AML-193 (cell line): Measurements from ENCODE around the gene CCDC51.
"Not testable (repeated sequence)": the region's sequence is repeated elsewhere in the genome, so short reads cannot be mapped to it uniquely, and the experiment has no call there.

Source experiments
- DNase-seq, 2 experiments: peaks; one replicate each; lab custom pipeline; 2025; lab: John Stamatoyannopoulos, UW

CCDC51 gene, protein sequence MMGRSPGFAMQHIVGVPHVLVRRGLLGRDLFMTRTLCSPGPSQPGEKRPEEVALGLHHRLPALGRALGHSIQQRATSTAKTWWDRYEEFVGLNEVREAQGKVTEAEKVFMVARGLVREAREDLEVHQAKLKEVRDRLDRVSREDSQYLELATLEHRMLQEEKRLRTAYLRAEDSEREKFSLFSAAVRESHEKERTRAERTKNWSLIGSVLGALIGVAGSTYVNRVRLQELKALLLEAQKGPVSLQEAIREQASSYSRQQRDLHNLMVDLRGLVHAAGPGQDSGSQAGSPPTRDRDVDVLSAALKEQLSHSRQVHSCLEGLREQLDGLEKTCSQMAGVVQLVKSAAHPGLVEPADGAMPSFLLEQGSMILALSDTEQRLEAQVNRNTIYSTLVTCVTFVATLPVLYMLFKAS

DNA sequence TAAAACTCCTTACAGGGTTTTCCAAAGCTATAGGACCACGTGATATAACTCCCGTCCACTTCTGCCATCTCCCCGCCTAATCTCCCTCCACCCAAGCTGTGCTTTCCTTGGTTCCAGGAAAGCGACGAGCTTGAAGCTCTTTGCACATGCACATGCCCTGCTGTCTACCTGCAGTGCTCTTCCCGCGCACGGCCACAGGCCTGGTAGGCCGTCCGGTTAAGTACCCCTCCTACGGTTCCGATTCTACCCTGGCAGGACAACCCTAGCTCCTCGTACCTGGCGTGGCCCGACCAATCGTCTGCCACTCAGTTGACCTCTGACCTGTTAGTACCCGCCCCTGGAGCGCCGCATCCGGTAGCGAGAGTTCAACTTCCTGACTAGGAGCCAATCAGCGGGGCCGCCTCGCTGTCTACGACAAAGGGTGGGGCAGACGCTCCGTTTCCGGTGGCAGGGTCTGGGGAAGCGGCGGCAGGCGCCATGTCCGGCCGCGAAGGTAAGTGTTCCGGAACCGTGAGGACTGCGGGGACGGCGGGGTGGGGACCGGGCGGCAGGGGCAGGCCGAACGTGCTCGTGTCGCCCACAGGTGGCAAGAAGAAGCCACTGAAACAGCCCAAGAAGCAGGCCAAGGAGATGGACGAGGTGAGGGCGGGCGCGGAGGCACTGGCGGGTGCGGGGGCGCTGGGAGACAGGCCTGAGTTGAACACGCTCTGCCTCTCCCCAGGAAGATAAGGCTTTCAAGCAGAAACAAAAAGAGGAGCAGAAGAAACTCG is at the start of gene CCDC51, which contains the start of gene TMA7:
Gene CCDC51, minus strand, starts transcription at position 300 of the 770 bp plus-strand sequence. CDS start 4,991 bp downstream, outside the sequence.
Gene TMA7, plus strand, starts transcription at position 438 of the 770 bp plus-strand sequence. Its CDS starts 40 bp downstream, at position 478.
- peak; percentile 99 for DNase-seq

DNA sequence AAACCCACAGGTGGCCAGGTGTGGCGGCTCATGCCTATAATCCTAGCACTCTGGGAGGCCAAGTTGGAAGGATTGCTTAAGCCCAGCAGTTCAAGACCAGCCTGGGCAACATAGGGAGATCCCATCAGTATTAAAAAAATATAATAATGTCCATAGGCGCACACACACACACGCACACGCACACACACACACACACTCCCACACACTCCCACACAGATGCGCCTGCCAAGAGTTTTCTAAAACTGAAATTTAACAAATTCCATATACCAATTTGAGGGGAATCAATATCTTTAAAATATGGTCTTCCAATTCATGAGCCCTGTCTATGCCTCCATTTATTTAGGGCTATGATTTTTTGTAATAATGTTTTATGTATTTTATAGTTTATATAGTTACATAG is 47.0 kb upstream of the CCDC51 start:
- DNase-seq, result no peak

DNA sequence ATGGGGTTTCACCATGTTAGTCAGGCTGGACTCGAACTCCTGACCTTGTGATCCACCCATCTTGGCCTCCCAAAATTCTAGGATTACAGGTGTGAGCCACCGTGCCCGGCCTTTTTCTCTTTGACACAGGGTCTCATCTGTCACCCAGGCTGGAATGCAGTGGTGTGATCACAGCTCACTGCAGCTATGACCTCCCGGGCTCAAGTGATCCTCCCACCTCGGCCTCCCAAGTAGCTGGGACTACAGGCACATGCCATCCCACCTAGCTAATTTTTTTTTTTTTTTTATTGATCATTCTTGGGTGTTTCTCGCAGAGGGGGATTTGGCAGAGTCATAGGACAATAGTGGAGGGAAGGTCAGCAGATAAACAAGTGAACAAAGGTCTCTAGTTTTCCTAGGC is 42.9 kb upstream of the CCDC51 start:
- not testable (repeated sequence) for DNase-seq

DNA sequence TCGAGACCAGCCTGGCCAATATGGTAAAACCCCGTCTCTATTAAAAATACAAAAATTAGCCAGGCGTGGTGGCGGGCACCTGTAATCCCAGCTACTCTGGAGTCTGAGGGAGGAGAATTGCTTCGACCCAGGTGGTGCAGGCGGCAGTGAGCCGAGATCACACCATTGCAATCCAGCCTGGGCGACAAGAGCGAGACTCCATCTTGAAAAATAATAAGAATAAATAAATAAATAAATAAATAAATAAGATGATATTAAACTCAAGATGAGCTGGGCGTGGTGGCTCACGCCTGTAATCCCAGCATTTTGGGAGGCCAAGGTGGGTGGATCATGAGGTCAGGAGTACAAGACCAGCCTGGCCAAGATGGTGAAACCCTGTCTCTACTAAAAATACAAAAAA is 41.0 kb upstream of the CCDC51 start:
- not testable (repeated sequence) for DNase-seq

DNA sequence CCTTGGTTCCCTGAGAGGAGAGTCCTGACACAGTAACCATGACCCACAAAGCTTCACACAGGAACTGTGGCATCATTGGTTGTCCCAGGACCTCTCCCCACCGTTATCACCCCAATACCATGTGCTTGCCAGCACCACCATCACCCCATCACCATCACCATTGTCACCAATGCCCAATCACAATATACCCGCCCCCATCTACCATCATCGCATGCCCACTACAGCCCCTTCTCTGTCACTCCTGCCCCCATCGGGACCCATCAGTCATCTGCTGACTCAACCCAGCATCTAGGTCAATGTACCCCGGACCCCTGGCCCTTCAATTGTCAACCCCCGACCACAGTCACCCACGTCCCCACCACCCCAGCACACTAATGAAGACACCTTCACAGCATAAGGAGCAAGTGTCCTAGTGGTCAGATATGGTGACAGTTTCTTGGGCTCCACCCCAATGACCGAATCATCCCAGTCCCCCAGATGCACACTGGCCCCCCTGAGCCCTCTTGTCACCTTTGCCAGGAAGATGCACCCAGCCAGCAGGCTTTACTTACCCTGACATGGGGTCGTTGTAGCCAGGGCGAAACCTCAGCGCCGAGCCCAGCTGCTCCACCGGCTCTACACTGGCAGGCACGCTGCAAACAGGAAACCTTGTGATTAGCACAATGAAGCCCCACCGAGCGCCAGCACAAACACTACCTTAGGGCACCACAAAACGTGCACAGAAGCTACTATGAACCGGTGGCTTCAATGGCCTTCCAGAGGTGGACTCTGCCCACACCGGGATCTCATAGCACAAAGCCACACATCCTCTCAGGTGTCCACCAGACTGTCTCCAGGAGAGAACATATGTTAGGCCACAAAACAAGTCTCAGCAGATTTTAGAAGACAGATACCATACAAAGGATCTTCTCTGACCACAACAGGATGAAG is 39.0 kb upstream of the CCDC51 start:
- DNase-seq, result peak in 1 of 2 experiments; percentile 19

DNA sequence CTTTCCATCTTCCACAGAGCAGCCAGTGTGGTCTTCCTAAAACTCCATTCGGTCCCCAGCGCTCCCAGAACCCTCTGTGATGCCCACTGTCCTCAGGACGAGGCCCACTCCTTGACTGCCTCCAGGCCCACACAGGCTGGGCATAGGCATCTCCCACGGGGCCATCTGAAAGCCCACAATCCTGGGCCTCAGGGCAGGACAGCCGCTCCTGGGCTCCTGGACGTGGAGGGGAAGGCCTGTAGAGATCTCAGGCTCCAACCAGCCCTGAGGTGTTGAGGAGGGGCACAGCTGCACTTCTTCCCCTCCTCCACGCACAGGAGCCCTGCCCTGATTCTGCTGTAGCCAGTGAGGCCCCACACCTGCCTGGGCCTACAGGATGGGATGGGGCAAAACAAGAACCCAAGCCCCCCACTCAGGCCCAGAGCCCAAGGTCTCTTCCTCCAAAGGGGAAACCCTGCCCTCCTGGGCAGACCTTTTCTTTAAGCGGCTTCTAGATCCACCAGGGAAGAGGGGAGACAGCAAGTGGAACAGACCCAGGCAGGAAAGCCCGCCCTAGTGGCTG is 38.1 kb upstream of the CCDC51 start:
- no peak for DNase-seq

DNA sequence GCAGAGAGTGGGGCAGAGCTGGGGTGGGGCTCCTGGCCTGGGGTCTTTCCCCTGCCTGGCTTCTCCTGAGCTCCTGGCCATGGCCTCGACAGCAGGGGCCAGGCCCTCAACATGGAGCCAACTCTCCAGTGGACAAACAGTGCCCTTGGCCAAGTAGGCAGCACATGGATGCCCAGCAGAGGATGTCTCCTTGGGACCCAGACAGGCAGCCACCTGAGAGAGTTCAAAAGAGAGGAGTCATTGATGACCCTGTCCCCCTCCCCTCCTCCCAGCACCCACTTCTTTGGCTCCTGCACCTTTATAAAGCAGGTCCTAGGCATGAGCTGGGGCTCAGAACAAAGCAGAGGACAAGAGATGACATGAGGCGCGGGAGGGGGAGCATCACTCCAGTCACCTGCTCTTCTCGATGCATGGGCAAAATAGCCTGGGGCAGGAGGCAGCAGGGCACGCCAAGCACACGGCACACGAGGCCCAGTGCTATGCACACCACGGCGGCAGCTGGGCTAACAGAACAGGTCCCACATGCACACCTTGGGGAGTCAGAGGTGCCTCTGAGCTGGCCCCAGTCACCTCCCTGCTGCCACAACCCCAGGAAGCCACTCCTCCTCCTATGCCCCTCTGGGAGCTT is 36.6 kb upstream of the CCDC51 start:
- DNase-seq, result no peak

DNA sequence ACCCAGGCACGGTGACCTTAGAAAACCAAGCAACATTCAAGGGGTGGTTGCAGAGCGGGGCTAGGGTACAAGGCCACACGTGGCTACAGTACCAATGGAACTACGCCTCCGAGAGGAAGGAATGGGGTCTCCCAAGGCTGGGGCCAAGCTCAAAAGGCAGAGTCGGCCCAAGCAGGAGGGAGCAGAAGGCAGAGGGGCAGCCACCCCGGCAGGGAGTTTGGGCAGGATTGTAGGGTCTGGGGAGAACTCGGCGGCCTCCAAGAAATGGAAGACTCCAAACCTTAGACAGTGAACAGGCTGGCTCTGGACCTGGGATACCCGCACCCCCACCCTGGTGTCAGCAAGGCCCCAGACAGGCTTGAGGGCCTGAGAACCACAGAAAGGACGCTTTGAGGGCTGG is 35.3 kb upstream of the CCDC51 start:
- no peak for DNase-seq

DNA sequence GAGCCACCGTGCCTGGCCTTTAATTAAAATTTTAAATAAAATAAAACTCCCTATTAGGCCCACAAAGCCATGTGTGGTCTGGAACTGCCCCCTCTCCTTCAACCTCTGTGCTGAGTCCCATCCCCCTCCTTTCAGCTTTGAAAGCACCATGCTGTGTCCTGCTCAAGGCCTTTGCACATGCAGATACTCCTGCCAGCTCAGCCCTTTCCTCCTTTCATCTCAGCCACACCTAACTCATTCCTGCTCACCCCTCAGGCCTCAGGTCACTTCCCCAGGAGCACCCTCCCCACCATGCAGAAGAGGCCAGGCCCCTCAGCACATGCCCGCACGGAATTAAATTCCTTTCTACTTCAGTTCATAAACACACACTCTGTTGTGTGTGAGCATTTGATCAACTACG is 34.7 kb upstream of the CCDC51 start:
- DNase-seq, result no peak

DNA sequence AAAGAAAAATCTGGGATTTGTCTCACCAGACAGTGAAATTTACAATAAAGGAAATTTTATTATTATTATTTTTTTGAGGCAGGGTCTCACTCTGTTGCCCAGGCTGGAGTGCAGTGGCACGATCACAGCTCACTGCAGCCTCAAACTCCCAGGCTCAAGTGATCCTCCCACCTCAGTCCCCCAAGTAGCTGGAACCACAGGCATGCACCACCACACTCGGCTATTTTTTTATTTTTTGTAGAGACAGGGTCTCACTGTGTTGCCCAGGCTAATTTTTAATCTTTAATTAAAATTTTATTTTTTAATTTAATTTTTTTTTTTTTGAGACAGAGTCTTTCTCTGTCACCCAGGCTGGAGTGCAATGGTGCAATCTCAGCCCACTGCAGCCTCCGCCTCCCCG is 34.1 kb upstream of the CCDC51 start:
- not testable (repeated sequence) for DNase-seq

DNA sequence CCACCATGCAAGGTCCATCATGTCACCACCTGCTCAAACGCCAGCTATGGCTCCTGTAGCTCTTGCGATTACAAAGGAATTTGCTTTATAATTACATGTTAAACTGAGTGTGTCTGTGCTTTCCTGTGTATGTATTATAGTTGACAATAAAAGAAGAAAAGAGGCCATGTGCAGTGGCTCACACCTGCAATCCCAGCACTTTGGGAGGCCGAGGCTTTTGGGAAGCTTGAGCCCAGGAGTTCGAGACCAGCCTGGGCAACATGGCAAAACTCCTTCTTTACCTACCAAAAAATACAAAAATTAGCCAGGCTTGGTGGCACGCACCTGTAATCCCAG is 33.7 kb upstream of the CCDC51 start:
- no peak for DNase-seq

DNA sequence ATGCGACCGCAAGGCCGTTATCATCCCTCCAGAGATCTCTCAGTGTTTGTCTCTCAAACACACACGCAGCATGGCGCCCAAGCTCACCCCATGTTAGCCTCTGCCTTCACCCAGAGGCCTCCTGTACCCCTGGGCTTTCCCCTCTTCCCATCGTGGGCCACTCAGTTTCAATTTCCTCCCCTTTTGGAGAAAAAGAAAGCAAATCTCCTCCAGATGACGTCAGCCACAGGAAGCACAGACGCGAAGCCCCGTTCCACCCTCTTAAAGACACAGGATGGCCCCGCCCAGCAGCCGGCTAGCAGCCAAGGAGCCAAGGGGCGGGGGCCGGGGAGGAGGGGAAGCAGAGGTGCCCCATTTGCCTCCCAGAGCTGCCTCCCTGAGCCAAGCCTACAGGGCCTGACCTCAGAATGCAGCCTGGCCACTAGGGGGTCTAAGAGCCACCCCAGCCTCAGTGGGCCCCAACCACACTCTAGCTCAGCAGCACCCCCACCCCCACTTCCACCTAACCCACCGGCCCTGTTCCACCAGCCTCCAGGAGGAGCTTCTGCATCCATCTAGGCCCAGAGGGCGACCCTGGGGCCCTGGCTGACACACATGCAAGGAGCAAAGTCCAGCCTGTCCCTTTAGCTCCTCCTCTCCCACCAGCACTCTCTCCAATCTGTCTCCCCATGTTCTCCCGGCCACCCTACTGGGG is 33.2 kb upstream of the CCDC51 start:
- DNase-seq, result peak; percentile 98 to 99

DNA sequence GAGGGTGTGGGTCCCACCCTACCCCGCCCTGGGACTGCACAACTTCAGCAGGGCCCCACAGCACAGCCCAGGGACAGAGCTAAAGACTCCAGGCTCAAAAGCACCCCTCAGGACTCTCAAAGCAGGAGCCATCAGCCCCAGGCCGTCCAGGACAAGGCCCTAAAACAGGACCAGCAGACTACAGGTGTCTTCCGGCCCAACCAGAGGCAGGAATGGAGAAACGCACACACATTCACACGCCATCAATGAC is 32.7 kb upstream of the CCDC51 start:
- DNase-seq, result no peak

DNA sequence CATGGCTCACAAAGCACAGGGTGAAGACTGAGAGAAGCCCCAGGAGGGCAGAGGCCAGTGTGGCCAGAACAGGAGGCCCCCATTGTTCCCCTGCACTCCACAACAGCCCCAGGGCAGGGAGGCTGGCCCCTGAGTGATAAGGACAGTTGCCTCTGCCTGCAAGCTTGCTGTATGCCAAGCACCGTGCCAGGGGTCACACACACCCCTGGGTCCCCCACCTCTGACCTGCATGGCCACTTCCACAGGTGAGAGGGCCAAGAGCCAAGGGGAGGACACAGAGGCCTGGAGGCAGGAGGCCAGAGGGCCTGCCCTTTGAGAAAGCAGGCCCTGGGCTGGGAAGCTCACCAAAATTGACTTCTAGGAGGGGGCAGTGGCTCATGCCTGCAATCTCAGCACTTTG is 30.4 kb upstream of the CCDC51 start:
- no peak for DNase-seq

DNA sequence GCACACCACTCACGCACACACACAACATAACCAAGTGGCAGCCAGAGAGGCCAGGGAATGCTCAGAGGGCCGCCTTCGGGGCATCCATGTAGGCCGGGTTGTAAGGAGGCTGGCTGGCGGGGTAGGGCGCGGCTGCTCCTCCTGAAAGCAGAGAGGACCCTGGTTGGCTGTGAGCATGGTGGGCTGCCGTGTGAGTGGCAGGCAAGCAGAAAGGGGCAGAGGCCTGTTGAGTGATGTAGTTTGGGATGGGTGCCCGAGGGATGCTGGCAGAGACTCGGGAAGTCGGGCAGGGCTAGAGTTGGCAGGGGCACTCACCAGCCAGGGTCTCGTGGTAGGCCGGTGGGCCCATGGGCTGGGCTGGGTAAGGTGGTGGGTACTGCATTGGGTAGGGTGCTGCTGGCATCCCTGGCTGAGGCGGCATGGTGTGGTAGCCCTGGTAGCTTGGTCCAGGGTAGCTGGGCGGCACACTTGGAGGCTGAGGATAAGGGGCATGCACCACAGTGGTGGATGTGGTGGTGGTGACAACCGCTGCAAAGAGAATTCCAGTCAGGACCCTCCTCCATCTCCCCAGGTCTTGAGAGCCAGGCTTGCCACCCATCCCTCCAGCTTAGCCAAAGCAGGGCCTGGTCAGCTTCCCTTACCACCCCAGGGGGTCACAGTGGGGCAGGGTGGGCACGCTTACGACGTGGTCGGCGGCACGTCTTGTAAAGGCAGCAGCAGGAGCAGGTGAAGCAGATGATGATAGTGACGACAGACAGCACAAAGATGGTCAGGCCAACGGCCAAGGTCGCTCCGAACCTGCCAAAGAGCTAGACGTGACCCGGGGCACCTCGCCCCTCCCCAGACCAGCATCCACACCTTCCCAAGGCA is 29.4 kb upstream of the CCDC51 start:
- DNase-seq, result no peak

DNA sequence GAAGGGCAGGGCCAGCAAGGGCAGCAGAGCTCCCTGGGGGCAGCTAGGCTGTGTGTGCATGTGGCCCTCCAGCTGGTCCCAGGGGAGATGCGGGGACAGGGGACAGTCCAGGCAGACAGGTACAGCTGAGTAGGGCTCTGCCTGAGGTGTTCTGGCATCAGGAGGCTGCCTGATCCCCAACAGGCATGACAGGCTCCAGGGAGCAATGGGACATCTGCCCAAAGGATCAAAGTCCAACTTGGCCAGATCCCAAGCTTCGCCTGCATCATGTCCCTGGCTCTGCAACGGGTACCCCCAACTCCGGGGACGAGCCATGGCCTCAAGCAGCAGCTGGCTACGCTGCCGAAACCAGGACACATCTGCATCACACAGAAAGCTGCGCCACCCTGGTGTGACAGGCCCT is 28.4 kb upstream of the CCDC51 start:
- no peak for DNase-seq

DNA sequence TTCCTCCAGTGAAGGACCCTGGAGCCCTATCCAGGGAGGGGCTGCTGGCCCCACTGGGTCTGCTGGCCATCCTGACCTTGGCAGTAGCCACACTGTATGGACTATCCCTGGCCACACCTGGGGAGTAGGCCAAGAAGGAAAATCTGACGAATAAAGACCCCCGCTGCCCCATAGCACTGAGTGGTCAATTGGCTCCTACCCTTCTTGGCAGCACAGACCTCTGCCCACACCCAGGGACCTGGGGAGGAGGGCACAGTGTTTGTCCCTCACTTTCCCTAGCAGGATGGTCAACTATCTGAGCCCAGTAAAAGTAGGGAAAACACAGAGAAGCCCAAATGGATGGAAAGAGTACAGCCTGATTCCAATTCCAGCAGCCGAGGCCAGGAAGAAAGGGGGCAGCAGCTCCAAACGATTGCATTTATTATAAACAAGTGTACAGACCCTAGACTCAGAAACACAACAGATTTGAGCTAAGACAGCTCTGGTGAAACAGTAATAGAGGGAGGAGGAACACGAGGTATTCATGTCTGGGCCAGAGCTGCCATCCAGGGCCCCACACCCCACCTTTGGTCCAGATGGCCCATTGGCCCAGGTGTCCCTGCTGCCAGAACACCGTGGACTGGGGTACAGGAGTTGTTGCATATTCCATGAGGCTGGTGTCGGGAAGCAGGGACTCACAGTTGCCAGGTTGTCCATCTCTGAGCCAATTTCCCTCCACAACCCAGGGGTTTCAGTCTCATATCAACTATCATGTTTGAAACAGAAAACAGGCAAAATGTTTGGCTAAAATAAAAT is 27.8 kb upstream of the CCDC51 start:
- DNase-seq, result no peak

DNA sequence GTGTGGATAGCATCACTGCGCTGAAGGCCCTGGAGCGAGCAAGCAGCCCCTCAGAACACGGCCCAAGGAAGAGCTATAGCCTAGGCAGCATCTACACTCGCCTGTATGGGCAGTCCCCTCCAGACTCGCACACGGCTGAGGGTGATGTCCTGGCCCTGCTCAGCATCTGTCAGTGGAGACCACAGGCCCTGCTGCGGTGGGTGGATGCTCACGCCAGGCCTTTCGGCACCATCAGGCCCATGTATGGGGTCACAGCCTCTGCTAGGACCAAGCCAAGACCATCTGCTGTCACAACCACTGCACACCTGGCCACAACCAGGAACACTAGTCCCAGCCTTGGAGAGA is 27.2 kb upstream of the CCDC51 start:
- DNase-seq, result no peak

DNA sequence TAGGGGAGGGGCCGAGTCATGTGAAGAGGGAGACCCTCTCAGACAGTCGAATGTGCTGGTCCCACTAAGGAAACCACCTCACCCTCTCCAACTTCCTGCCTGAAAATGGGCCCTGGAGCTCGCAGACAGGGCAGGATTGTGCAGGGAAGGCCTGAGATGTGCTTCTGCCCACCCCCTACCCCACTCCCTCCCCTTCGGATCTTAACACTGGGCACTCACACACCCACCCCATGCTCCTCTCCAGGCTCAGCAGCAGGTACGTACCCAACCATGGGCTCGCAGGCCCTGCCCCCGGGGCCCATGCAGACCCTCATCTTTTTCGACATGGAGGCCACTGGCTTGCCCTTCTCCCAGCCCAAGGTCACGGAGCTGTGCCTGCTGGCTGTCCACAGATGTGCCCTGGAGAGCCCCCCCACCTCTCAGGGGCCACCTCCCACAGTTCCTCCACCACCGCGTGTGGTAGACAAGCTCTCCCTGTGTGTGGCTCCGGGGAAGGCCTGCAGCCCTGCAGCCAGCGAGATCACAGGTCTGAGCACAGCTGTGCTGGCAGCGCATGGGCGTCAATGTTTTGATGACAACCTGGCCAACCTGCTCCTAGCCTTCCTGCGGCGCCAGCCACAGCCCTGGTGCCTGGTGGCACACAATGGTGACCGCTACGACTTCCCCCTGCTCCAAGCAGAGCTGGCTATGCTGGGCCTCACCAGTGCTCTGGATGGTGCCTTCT is 26.6 kb upstream of the CCDC51 start:
- peak in 1 of 2 experiments; percentile 62 for DNase-seq
